Thyroid gland (tissue), 4 donors: Measurements from ENCODE around the gene ATP5PO.

Experiments used
- CTCF ChIP-seq, 6 experiments: fragments of 200-600 bp in 3 of 6; fragments of 450-650 bp in 3 of 6; sonication (generic) in 3 of 6; IDR thresholded peaks; one replicate each; pipeline ENCODE4 v1.5.1; 2016 to 2019; ENCODE audit warnings: antibody characterized with exemption in 6 of 6, mild to moderate bottlenecking in 2 of 6, inconsistent platforms in 1 of 6, moderate library complexity in 1 of 6
- POLR2A ChIP-seq, 2 donors: fragments of 450-650 bp; IDR thresholded peaks; one replicate each; pipeline ENCODE4 v1.6.1; 2017; ENCODE audit warnings: antibody characterized with exemption in 2 of 2, mild to moderate bottlenecking in 2 of 2, moderate library complexity in 1 of 2

GRCh38 chr21:33895356-33895755, 20.2 kb downstream of the ATP5PO start:
- TF ChIP-seq CTCF (IDR thresholded peaks at IDR 0.05): no peak
- no peak for TF ChIP-seq POLR2A (IDR thresholded peaks at IDR 0.05)
